GM21423 (cell line): ENCODE data around the gene EHMT1.

Experiments
- ATAC-seq: cut with Tn5 transposase; IDR thresholded peaks from one replicate; pipeline ENCODE4 v1.9.1; 2021; ENCODE audit warnings: mild to moderate bottlenecking, moderate library complexity; ENCODE audit not compliant: unreplicated experiment

Gene EHMT1

GRCh38 chr9:137671721-137672120, 52.9 kb downstream of the EHMT1 start:
- no peak for ATAC-seq

DNA sequence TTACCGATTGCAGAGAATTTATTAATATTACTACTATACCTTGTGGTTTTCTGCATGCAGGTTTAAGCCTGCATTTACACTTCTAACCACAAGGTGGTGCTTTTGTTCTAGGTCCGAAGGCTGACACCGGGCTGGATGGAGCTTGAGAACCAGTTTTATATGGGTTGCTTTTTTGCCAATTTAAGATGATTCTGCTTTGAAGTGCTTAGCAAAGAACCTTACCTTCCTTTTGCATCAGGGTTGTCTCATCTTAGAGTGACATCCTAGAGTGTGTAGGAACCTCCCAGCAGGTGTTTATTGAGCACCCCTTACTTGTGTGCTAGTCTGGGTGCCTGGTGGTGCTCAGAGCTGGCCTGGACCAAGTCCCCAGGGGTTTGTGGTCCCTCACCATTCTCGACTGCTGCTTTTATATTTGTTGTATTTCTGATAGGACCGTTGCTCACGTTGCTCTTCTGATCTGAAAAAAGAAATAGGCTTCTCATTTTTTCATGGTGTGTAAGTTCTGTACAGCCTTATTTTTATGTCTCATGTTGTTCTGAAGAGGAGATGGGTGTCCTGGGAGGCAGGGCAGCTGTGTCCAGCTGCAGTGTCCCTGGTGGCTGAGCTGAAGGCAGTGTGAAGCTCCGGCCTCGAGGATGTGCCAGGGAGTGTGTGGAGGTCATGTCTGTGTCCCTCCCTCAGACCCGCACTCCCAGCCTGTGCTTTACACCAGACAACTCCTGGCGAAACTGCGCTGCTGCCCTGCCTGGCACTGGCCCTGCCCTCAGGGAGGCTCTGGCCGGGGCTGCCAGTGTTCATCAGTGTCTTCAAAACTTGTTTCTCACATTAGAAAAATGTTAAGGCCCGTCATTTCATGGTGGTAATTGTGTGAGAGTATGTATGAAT, 54.3 kb downstream of the EHMT1 start:
- peak; percentile 71 for ATAC-seq

- ATAC-seq: no peak
Measured at GRCh38 chr9:137673886-137674285, 55.1 kb downstream of the EHMT1 start.

GRCh38 chr9:137674307-137674975, 55.6 kb downstream of the EHMT1 start:
- ATAC-seq: no peak

DNA sequence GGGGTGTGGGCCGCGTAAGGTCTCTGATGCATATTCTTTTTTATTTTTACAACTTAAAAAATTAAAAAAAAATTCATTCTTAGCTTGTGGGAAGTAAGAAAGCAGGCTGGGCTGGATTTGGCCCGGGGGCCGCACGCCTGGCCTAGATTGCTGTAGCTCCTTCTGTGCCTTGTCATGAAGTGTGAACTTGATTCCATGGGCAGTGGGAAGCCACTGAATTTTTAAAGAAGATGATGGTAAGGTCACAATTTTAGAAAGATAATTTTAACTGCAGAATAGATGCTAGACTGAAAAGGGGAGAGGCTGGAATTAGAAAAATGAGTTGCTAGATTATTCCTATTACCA, 56.1 kb downstream of the EHMT1 start:
- ATAC-seq: no peak

DNA sequence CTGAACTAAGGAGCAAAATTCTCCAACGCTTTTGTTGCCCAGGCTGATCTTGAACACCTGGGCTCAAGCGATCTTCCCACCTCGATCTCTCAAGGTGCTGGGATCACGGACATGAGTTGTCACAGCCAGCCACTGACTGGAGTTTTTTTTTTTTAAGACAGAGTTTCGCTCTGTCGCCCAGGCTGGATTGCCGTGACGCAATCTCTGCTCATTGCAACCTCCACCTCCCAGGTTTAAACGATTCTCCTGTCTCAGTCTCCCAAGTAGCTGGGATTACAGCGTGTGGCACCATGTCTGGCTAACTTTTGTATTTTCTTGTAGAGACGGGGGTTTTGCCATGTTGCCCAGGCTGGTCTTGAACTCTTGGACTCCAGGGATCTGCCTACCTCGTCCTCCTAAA, 58.2 kb downstream of the EHMT1 start:
- ATAC-seq: no peak

- no peak for ATAC-seq
Measured at GRCh38 chr9:137678202-137678601, 59.4 kb downstream of the EHMT1 start.

GRCh38 chr9:137679249-137679648, 60.4 kb downstream of the EHMT1 start:
- ATAC-seq: no peak

DNA sequence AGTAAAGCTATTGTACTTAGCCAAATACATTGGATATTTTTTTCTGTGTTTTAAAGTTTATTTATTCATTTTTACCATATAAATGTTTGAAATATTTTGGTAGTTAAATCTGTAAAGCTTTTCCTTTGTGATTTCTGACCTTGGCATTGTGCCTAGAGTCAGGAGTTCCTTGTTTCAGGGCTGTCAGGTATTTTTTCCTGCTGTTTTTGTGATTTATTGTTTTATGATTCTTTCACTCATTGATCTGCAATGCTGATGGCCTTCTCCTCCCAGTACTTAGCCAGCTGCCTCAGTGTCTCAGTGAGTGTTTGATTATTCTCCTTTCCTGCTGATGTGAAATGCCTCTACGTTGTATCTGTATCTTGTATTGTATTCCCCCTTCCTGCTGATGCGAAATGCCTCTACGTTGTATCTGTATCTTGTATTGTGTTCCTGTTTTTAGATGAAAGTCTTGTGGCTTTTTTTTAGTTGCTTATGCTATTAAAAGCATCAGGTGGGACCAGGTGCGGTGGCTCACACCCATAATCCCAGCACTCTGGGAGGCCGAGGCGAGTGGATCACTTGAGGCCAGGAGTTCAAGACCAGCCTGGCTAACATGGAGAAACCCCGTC, 61.0 kb downstream of the EHMT1 start:
- ATAC-seq: no peak

DNA sequence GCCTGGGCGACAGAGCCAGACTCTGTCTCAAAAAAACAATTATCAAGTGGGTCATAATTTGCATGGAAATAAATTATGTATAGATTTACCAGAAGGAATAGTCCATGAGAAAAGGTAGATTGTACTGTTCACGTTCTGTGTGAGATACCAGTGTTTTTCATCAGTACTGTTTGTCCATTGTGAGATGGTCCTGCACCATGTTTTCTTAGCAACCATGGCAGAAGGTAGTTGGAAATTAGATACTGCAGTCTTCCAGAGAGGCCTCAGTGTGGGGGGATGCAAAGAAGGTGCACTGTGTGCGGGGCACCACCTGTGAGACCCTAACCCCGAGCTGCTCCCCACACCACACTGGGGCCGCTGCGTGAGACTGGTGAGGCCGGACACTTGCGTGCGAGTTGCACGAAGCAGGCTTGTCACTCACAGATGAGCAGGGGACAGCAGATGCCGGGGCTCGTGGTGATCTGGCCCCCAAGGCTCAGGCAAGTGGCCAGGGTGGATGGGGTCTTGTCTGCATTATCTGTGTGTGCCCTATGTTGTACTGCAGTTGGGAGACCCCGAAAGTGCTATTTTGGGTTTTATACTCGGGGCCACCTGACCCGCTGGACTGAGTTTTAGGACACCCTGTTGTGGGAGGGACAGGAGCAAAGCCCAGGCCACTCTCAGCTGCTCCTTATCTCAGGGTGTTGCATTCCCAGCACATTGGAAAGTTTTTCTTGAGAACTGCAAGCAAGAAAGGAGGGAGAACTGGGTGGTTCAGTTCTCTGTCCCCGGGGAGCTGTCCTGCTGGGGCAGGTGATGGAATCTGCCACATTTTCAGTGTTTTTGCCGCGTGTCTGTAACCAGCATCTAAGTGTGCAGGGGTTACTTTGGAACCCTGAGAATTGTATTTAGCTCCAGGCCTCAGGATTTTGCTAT, 61.9 kb downstream of the EHMT1 start:
- ATAC-seq: no peak

DNA sequence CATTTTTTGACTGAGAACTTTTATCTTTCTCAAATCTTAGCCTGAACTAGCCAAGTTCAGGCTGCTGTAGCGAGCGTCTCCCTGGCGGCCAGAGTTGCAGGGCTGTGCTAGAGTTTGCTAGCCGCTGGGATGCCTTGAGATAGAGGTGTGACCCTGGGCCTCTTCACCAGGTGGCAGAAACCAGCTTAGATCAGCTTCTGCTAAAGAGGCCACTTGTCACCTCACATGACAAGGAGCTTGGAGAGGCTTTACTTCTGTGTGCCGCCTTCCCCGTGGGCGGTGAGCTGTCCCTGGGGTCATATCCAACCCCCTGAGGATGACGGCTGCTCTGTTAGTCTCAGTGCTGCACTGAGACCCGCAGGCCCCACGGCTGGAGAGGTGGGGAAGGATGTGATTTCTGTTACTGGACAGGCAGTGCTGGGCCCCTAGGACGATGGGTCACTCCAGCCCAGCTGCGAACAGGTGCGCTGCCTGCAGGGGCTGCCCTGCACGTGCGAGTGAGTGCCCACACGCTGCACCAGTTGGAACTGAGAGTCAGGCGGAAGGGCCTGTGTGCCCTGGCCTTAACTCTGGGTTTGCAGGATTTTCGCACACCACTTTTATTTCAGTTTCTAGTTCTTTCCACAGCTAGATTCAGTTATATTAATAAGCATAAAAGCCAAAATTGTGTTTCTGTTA, 63.8 kb downstream of the EHMT1 start:
- ATAC-seq: no peak

GRCh38 chr9:137683262-137683864, 64.6 kb downstream of the EHMT1 start:
- ATAC-seq: no peak

DNA sequence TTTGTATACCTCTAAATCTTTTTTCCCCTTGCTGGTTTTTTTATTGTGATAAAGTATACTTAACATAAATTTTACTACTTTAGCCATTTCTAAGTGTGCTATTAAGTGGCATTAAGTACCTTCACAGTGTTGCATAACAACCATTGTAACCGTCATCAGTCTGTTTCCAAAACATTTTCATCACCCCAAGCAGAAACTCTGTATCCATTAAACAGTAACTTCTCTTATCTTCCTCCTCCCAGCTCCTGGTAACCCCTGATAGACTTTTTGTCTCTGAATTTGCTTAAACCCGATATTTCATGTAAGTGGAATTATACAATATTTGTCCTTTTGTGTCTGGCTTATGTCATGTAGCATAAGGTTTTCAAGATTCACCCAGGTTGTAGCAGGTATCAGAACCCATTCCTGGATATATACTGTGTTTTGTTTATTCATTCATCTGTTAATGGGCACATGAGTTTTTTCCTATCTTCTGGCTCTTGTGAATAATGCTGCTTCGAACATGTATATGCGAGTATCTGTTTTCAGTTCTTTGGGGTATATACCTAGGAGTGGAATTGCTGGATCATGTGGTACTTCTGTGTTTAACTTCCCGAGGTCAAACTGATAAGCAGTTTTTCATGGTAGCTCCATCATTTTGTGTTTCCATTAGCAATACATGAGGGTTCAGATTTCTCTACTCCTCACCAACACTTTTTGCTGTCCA, 66.4 kb downstream of the EHMT1 start:
- no peak for ATAC-seq

- no peak for ATAC-seq
Measured at GRCh38 chr9:137685741-137686420, 67.1 kb downstream of the EHMT1 start.

DNA sequence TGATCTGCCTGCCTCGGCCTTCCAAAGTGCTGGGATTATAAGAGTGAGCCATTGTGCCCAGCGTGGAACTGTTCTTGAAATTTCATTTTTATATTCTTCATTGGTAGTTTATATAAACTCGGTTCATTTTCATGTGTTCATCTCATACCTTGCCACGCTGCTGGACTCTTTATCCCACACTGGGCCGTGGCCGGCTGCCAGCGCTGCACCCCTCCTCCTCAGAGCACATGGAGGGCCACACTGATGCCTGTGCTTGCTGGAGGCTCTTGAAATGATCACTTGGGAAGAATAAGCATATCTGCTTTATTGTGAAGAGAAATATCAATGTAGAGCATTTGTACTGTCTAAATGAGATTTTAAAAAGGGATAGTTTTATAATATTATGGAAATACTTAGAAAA, 69.5 kb downstream of the EHMT1 start:
- ATAC-seq: no peak

- no peak for ATAC-seq
Measured at GRCh38 chr9:137688725-137689124, 69.9 kb downstream of the EHMT1 start.

- ATAC-seq: no peak
Measured at GRCh38 chr9:137689745-137690529, 71.1 kb downstream of the EHMT1 start.
